OCI-LY3 (cell line): ENCODE measurements around the gene DSCAM.

Experiments
- CTCF ChIP-seq: fragments of 200-600, 300-600 bp; sonication (generic); IDR thresholded peaks from 2 replicates; pipeline ENCODE4 v1.5.1; 2014; ENCODE audit warnings: antibody characterized with exemption, low read length, low read depth
- EZH2phosphoT487 ChIP-seq: fragments of 200-600 bp; shearing (Covaris generic); IDR thresholded peaks from 2 replicates; pipeline ENCODE4 v1.6.1; 2018; ENCODE audit warnings: antibody characterized with exemption, mixed run types, low read depth

GRCh38 chr21:40770435-40771055, 76.4 kb downstream of the DSCAM start:
- no peak for TF ChIP-seq CTCF
- no peak for TF ChIP-seq EZH2phosphoT487
